GM12873 (cell line): ENCODE measurements around the gene KLF15.

Experiments used
- CTCF ChIP-seq: IDR thresholded peaks from 2 replicates; pipeline ENCODE4 v1.5.1; 2012; ENCODE audit warnings: low read depth, mild to moderate bottlenecking, moderate library complexity, low read length, control low read depth; ENCODE audit not compliant: insufficient read depth; ENCODE audit errors: missing control alignments

The KLF15 gene

GRCh38 chr3:126304291-126304690 is 52.9 kb downstream of the KLF15 start:
- TF ChIP-seq CTCF: no peak

- no peak for TF ChIP-seq CTCF
These were observed 53.9 kb downstream of the KLF15 start for GRCh38 chr3:126303272-126303671.

- no peak for TF ChIP-seq CTCF
These were observed 56.3 kb downstream of the KLF15 start for GRCh38 chr3:126300761-126301481.

- TF ChIP-seq CTCF: no peak
These were observed 57.0 kb downstream of the KLF15 start for GRCh38 chr3:126300001-126300760.

- TF ChIP-seq CTCF: no peak
These were observed 61.7 kb downstream of the KLF15 start for GRCh38 chr3:126295407-126295939.

GRCh38 chr3:126294211-126294808 is 62.9 kb downstream of the KLF15 start:
- no peak for TF ChIP-seq CTCF
